ENCODE data around the gene RIF1. TPM values are rescaled to one million over a fixed set of nuclear protein-coding genes. Genes with fewer than 3 reads are reported as not detected.

The RIF1 gene, protein sequence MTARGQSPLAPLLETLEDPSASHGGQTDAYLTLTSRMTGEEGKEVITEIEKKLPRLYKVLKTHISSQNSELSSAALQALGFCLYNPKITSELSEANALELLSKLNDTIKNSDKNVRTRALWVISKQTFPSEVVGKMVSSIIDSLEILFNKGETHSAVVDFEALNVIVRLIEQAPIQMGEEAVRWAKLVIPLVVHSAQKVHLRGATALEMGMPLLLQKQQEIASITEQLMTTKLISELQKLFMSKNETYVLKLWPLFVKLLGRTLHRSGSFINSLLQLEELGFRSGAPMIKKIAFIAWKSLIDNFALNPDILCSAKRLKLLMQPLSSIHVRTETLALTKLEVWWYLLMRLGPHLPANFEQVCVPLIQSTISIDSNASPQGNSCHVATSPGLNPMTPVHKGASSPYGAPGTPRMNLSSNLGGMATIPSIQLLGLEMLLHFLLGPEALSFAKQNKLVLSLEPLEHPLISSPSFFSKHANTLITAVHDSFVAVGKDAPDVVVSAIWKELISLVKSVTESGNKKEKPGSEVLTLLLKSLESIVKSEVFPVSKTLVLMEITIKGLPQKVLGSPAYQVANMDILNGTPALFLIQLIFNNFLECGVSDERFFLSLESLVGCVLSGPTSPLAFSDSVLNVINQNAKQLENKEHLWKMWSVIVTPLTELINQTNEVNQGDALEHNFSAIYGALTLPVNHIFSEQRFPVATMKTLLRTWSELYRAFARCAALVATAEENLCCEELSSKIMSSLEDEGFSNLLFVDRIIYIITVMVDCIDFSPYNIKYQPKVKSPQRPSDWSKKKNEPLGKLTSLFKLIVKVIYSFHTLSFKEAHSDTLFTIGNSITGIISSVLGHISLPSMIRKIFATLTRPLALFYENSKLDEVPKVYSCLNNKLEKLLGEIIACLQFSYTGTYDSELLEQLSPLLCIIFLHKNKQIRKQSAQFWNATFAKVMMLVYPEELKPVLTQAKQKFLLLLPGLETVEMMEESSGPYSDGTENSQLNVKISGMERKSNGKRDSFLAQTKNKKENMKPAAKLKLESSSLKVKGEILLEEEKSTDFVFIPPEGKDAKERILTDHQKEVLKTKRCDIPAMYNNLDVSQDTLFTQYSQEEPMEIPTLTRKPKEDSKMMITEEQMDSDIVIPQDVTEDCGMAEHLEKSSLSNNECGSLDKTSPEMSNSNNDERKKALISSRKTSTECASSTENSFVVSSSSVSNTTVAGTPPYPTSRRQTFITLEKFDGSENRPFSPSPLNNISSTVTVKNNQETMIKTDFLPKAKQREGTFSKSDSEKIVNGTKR (N-terminal part only)
- 125 and 339 TPM in 2 replicates for total RNA-seq (2011; cell fraction: chromatin; rRNA removed; ENCODE audit: low replicate concordance)
- 42.2 and 56.6 TPM in 2 replicates for total RNA-seq (2011; cell fraction: nucleolus; rRNA removed)
- total RNA-seq (2011; cell fraction: nucleoplasm; rRNA removed), result 119 and 205 TPM in 2 replicates
- total RNA-seq (2014; rRNA removed) (54.5 and 55.2 TPM in 2 replicates), total RNA-seq (2014; rRNA removed; fragmentation: Illumina TruSeq; extraction: Trizol) (105 and 121 TPM in 2 replicates), total RNA-seq (2015; rRNA removed; fragmentation: Illumina TruSeq; extraction: Trizol) (99.6 and 109 TPM in 2 replicates), total RNA-seq (2021) (90.2 and 94.5 TPM in 2 replicates), polyA plus RNA-seq (2011; rRNA removed) (33.1 and 44.2 TPM in 2 replicates), polyA plus RNA-seq (2014; fragmentation: Illumina TruSeq; extraction: Trizol) (37.7 and 42.1 TPM in 2 replicates), polyA plus RNA-seq (2014; fragmentation: Nextera tagmentation; extraction: Ambion mirVana) (10 to 100 TPM; 11.0 to 15.4 TPM), polyA plus RNA-seq (2014; rRNA removed) (20.4 and 23.3 TPM in 2 replicates), polyA minus RNA-seq (2011; rRNA and poly(A)+ RNA removed) (236 and 268 TPM in 2 replicates), Bru-seq, nascent RNA (percentile 97 among the genes with signal in this experiment), BruChase-seq, experiment 1, labeled RNA remaining after a 2-hour chase (percentile 98 among the genes with signal in this experiment), BruChase-seq, experiment 2, labeled RNA remaining after a 6-hour chase (percentile 98 among the genes with signal in this experiment)
- 6.4 and 12.7 TPM in 2 replicates for polyA plus RNA-seq (2011; cell fraction: cytosol; rRNA removed)
- 48.9 and 51.6 TPM in 2 replicates for polyA plus RNA-seq (2011; cell fraction: nucleus; rRNA removed)
- polyA plus RNA-seq (2012), result 20.0 and 20.4 TPM in 2 replicates
- polyA minus RNA-seq (2011; cell fraction: cytosol; rRNA and poly(A)+ RNA removed), result 49.4 and 73.9 TPM in 2 replicates
- polyA minus RNA-seq (2011; cell fraction: nucleus; rRNA and poly(A)+ RNA removed), result 95.9 and 175 TPM in 2 replicates
- long read RNA-seq, experiment 1, partial matches to known transcripts, result 56 of 84 reads
- long read RNA-seq, experiment 1, other reads (novel, unspliced or antisense), result 28 of 84 reads
- long read RNA-seq, experiment 2, partial matches to known transcripts, result 2 of 20 reads
- long read RNA-seq, experiment 2, other reads (novel, unspliced or antisense), result 18 of 20 reads
- long read RNA-seq, experiment 3, partial matches to known transcripts, result 22 of 33 reads
- long read RNA-seq, experiment 3, other reads (novel, unspliced or antisense), result 11 of 33 reads

DNA sequence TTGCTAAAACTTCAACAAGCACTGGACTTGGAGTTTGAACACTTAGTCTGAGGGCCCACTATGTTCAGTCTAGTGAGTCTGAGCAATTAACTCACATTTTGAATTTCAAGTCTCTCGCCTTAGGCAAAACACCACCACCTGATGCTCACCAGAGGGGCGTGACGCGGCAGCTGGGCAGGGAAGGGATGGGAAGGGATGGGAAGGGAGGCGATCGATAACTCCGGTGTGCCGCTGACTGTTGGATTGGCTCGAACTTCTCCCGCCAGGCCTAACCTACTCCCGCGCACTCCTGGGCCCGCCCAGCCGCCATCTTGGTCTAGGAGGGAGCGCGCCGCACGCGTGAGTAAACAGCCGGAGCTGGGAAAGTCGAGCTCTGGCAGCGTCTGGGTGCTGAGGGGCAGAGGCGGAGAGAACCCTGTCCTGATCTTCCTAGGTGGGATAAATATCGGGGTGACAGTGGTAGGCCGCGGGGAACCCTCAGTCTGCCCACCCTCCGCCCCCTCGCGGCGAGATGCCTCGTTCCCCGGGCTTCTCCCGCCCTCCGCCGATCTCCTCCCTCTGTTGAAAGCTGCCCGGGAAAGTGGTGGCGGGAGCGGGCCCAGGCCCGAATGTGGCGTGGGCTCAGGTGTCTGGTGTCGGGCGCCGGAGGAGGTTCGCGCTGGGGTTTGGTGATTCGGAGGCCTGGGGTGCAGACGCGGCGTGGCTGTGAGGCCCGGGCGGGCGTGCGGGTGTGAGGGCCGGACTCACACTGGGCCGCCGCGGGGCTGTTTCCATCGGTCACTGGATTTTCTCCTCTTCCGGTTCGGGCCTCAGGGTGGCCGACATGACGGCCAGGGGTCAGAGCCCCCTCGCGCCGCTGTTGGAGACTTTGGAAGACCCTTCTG is at the start of gene RIF1:
Gene RIF1 (plus strand): TSS at position 302 of the 884 bp plus-strand sequence. CDS start 522 bp downstream, at position 824.
- ChIA-PET CTCF (ENCODE audit: low intra/inter-chr PET ratio) (no interaction called here), POLR2A (interaction anchor here (0.6 to 2.2 kb wide), 7 partner anchors 8 to 149 kb away, joined by 3 to 14 read pairs (median 4); no protein-coding TSS in a partner anchor)
- Histone ChIP-seq H3K4me2 (ENCODE audit: insufficient read depth, low read length) (peak within 1 kb of the TSS; percentile 96), H2AFZ (ENCODE audit: low read depth, low read length) (peak within 1 kb of the TSS; percentile 92), H3K36me3 (ENCODE audit: control insufficient read depth, insufficient read depth, low read length) (peaks cover 38% of the 10 kb centered on the region), H3K79me2 (ENCODE audit: control insufficient read depth, insufficient read depth, low read length) (peaks cover 56% of the 10 kb centered on the region), H3K4me1 (replicated peaks in 1 of 2; ENCODE audit: control insufficient read depth in 2 of 2, insufficient read depth in 2 of 2, low read length in 2 of 2) (peaks cover 6 to 16% of the 10 kb centered on the region in 2 experiments; a peak in 4 of 5 replicates), H3K4me3 (peak within 1 kb of the TSS; percentile 98), H3K9ac (ENCODE audit: insufficient read depth in 1 of 2, low read depth in 2 of 2, low read length in 2 of 2) (peak within 1 kb of the TSS; percentile 96 to 100), H3K27ac (ENCODE audit: extremely low read depth, low read depth, low read length) (peak within 1 kb of the TSS; percentile 96), H3K27me3 (ENCODE audit: control insufficient read depth in 2 of 2, insufficient read depth in 2 of 2, low read length in 2 of 2) (no peaks in the 10 kb centered on the region), H4K20me1 (replicated peaks; ENCODE audit: control insufficient read depth, insufficient read depth, low read length) (no peaks in the 10 kb centered on the region; the same call in 1 of the 2 replicates), H3K9me3 (replicated peaks; ENCODE audit: control insufficient read depth, insufficient read depth, low read depth, low read length) (no peaks in the 10 kb centered on the region), H3K9me1 (ENCODE audit: control insufficient read depth, insufficient read depth, low read length) (no peaks in the 10 kb centered on the region)
- ATAC-seq (peak; percentile 93), DNase-seq (ENCODE audit: extremely low read depth in 1 of 4, low spot score in 3 of 4) (peak; percentile 90 to 98 (median 92)), FAIRE-seq (peak; percentile 93)
- 1% methylated on average over 58 of the region's 65 CpGs for WGBS (ENCODE audit: insufficient coverage, low coverage, missing lambda C conversion rate)
- BruUV-seq (replicated peaks), result TSS peak; percentile 63
- intact Hi-C loops (cut with micrococcal nuclease), result loop anchor here (1.0 to 5.0 kb wide), 3 partner anchors 53 to 149 kb away; partner anchors contain the start of genes NMI, RBM43 and TNFAIP6
- in situ Hi-C loops (cut with MboI), result no loop called here
- peak; percentile 94 for TF ChIP-seq DIDO1 (tag; IDR thresholded peaks at IDR 0.05; ENCODE audit: low read depth)
- TF ChIP-seq SETDB1 (IDR thresholded peaks at IDR 0.05; ENCODE audit: low read length), result peak; percentile 67
- no peak for TF ChIP-seq CBFB (CRISPR knock-in tag; IDR thresholded peaks at IDR 0.05)
- no peak for TF ChIP-seq KHSRP (IDR thresholded peaks at IDR 0.05)
- TF ChIP-seq RNF2 (IDR thresholded peaks at IDR 0.05), result peak; percentile 67; the same call in 1 of the 2 replicates
- peak; percentile 96 for TF ChIP-seq PHF8 (IDR thresholded peaks at IDR 0.05; ENCODE audit: borderline replicate concordance, low read length)
- TF ChIP-seq GATAD2B (IDR thresholded peaks at IDR 0.05; ENCODE audit: borderline replicate concordance), result no peak
- TF ChIP-seq CBX2 (IDR thresholded peaks at IDR 0.05; ENCODE audit: insufficient read depth, low read length, poor library complexity, severe bottlenecking), result no peak
- TF ChIP-seq CBX8 (IDR thresholded peaks at IDR 0.05; ENCODE audit: borderline replicate concordance, extremely low read depth, low read depth, low read length, poor library complexity, severe bottlenecking), result no peak
- no peak for TF ChIP-seq KAT2B (IDR thresholded peaks at IDR 0.05; ENCODE audit: low read depth, low read length)

Measured in K562 (cell line).